ENCODE results near the gene OIT3. TPM values are rescaled to one million over a fixed set of nuclear protein-coding genes. Genes with fewer than 3 reads are reported as not detected.

Gene OIT3
- total RNA-seq, 2 donors from 2014 or later: 0.15 to 0.19 TPM

GRCh38 chr10:72930276-72930675 lies 36.7 kb downstream of the OIT3 start:
- no peak for TF ChIP-seq CTCF (IDR thresholded peaks at IDR 0.05)
- Histone ChIP-seq H3K9ac (ENCODE audit: low read depth in 2 of 2, low read length in 2 of 2) (no peak overlapping the region), H3K4me3 (no peak overlapping the region), H3K27ac (no peak overlapping the region), H3K9me3 (no peaks in the 10 kb centered on the region), H3K36me3 (no peaks in the 10 kb centered on the region), H3K4me1 (no peaks in the 10 kb centered on the region), H3K27me3 (no peaks in the 10 kb centered on the region)
- no peak for DNase-seq
- intact Hi-C loops (cut with DNase I): no loop called here

DNA sequence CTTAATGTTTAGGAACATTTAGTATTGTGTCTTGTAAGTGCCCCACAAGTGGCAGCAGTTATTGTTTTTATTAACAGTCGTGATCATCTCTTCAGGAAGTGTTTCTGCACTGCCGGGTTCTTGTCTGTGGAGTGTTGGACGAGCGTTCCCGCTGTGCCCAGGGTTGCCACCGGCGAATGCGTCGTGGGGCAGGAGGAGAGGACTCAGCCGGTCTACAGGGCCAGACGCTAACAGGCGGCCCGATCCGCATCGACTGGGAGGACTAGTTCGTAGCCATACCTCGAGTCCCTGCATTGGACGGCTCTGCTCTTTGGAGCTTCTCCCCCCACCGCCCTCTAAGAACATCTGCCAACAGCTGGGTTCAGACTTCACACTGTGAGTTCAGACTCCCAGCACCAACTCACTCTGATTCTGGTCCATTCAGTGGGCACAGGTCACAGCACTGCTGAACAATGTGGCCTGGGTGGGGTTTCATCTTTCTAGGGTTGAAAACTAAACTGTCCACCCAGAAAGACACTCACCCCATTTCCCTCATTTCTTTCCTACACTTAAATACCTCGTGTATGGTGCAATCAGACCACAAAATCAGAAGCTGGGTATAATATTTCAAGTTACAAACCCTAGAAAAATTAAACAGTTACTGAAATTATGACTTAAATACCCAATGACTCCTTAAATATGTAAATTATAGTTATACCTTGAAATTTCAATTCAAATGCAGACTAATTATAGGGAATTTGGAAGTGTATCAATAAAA lies 38.9 kb downstream of the OIT3 start:
- no peak overlapping the region for H3K9ac ChIP-seq (ENCODE audit: low read depth in 2 of 2, low read length in 2 of 2)
- no peak for DNase-seq
- no peaks in the 10 kb centered on the region for H3K9me3 ChIP-seq
- no peak overlapping the region for H3K4me3 ChIP-seq
- H3K36me3 ChIP-seq: no peaks in the 10 kb centered on the region
- H3K4me1 ChIP-seq: no peaks in the 10 kb centered on the region
- no peak for TF ChIP-seq CTCF (IDR thresholded peaks at IDR 0.05)
- H3K27ac ChIP-seq: no peak overlapping the region
- intact Hi-C loops (cut with DNase I): no loop called here
- no peaks in the 10 kb centered on the region for H3K27me3 ChIP-seq

- H3K36me3 ChIP-seq: no peaks in the 10 kb centered on the region
- DNase-seq: no peak
- H3K9me3 ChIP-seq: no peaks in the 10 kb centered on the region
- no peak overlapping the region for H3K4me3 ChIP-seq
- no peak overlapping the region for H3K27ac ChIP-seq
- intact Hi-C loops (cut with DNase I): no loop called here
- TF ChIP-seq CTCF (IDR thresholded peaks at IDR 0.05): no peak
- no peak overlapping the region for H3K9ac ChIP-seq (ENCODE audit: low read depth in 2 of 2, low read length in 2 of 2)
- H3K27me3 ChIP-seq: no peaks in the 10 kb centered on the region
- no peaks in the 10 kb centered on the region for H3K4me1 ChIP-seq
These were observed 41.8 kb downstream of the OIT3 start for GRCh38 chr10:72935361-72935760.

GRCh38 chr10:72943498-72944234 lies 50.1 kb downstream of the OIT3 start:
- H3K9ac ChIP-seq (ENCODE audit: low read depth in 2 of 2, low read length in 2 of 2): no peak overlapping the region
- no peaks in the 10 kb centered on the region for H3K9me3 ChIP-seq
- H3K36me3 ChIP-seq: no peaks in the 10 kb centered on the region
- no peaks in the 10 kb centered on the region for H3K4me1 ChIP-seq
- H3K27me3 ChIP-seq: no peaks in the 10 kb centered on the region
- intact Hi-C loops (cut with DNase I): no loop called here
- no peak overlapping the region for H3K27ac ChIP-seq
- no peak for DNase-seq
- H3K4me3 ChIP-seq: no peak overlapping the region
- TF ChIP-seq CTCF (IDR thresholded peaks at IDR 0.05): no peak

GRCh38 chr10:72946963-72947362 lies 53.4 kb downstream of the OIT3 start:
- TF ChIP-seq CTCF (IDR thresholded peaks at IDR 0.05): no peak
- intact Hi-C loops (cut with DNase I): no loop called here

More at GRCh38 chr10:72946963-72947362, 53.4 kb downstream of the OIT3 start:
- no peaks in the 10 kb centered on the region for H3K36me3 ChIP-seq
- no peak overlapping the region for H3K27ac ChIP-seq
- no peaks in the 10 kb centered on the region for H3K4me1 ChIP-seq
- no peak overlapping the region for H3K9ac ChIP-seq (ENCODE audit: low read depth in 2 of 2, low read length in 2 of 2)
- no peaks in the 10 kb centered on the region for H3K27me3 ChIP-seq
- no peak overlapping the region for H3K4me3 ChIP-seq
- DNase-seq: no peak
- no peaks in the 10 kb centered on the region for H3K9me3 ChIP-seq
